Activated T-cell treated with anti-CD3 and anti-CD28 coated beads for 1 hour (primary cell): ENCODE results near the gene STK32B.

ENCODE experiments used
- DNase-seq: peaks from one replicate; pipeline ENCODE4 v3.0.0-alpha.2; 2020; ENCODE audit warnings: low read depth

STK32B gene

DNA sequence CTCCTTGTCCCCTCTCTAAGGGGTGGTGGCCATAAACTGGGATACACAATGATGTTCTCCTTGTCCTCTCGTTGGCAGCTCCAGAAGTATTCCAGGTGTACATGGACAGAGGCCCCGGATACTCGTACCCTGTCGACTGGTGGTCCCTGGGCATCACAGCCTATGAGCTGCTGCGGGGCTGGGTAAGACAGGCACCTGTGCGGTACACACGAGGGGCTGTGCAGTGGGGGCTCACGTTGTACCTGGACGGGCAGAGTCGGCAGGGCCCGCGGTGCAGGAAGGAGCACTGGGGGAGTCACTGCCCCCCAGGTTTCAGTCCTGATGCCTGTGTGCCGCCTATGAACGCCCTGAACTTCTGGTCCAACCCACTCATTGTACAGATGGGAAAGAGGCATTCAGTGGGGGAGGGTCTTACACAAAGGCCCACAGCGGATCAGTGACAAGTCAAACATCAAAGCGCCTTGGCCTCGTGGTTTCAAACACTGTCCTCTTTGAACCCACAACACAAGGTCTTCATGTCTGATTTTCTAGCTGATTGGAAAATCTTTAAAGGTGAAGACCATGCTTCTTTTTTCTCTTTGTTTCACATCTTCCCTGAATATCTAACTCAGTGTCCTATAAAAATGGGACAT lies 395.4 kb downstream of the STK32B start:
- no peak for DNase-seq

GRCh38 chr4:5447755-5448154 lies 396.5 kb downstream of the STK32B start:
- no peak for DNase-seq

GRCh38 chr4:5448221-5448620 lies 396.9 kb downstream of the STK32B start:
- DNase-seq = no peak

DNA sequence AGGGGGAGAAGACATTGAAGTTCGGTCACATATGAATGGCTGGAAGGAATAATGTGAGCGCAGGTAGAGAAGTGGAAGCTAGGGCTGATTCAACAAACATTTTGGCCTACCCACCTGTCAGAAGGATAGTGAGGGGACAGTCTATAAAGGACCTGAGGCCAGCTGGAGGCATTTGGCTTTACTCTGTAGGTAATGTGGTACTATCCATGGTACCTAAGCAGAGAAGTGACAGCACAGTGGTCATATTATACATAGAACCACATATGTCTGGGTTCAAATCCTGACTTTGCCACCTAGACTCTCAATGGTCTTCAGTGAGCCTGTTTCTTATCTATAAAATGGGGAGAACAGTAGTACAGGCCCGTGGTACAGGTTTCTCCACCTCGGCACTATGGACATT lies 400.0 kb downstream of the STK32B start:
- DNase-seq = no peak

- DNase-seq = no peak
Observed at GRCh38 chr4:5452156-5452555, 400.9 kb downstream of the STK32B start.

DNA sequence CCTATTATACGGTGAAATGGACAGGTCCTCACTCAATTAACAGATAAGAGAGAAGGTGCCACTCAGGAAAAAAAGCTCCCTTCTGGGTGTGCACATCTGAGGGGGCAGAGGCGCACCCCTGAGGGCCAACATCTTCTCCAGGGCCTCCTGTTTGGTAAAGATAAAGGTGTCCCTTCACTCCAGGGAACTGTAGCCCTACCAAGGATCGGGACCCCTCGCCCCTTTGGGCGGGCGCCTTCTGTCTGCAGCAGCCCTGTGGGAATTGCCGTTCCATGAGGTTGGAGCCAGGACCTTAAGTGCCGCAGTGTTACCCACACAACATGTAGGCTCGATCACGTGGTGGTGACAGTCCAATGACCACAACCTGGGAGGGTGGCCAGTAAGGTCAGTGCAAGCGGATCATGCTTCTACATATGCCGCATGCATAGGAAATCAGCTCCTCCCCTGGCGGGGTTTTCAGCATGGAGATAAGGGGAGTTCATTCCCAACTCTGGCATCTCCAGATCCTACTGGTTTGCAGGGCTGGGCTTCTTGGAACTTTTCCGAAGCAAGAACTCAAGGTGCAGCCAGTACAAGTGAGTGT lies 403.8 kb downstream of the STK32B start:
- no peak for DNase-seq

GRCh38 chr4:5456296-5456845 lies 405.1 kb downstream of the STK32B start:
- DNase-seq = no peak

DNA sequence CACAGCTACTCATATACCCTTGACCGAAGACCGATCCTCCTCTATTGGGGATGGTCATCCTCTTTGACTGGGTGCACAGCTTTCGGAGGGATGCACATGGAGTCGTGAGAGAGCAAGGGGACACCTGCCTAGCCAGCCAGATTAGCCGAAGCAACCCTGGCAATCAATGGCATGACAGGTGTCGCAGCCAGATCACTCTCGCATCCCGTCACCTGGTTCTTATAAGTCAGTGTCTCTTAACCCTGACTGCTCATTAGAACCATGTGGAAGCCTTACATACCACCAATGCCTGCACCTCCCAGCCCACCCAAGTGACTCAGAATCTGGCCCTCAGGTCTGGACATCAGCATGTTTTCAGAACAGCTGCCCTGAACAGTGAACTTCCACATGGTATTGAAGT lies 407.4 kb downstream of the STK32B start:
- no peak for DNase-seq

DNA sequence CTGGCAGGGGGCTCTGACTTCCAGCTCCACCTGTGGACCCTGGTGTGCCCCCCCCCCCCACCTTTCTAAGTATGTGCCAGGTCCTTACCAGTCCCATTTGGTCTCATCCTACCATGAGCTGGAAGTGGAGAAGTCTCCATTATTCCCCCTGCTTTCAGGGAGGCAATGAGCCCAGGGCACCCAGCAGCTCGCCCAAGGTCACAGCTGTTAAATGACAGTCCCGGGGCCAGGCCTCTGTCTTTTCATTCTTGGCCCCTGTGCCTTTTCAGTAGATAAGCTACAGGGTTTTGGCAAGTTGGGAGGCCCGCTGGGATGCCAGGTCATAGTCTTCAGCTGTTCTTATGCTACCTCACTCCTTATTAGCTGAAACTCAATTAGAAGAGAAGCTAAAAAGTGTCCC lies 408.0 kb downstream of the STK32B start:
- no peak for DNase-seq

GRCh38 chr4:5460106-5460801 lies 409.0 kb downstream of the STK32B start:
- no peak for DNase-seq

- no peak for DNase-seq
Observed at GRCh38 chr4:5461477-5461876, 410.2 kb downstream of the STK32B start.

GRCh38 chr4:5462254-5462835 lies 411.1 kb downstream of the STK32B start:
- no peak for DNase-seq

DNA sequence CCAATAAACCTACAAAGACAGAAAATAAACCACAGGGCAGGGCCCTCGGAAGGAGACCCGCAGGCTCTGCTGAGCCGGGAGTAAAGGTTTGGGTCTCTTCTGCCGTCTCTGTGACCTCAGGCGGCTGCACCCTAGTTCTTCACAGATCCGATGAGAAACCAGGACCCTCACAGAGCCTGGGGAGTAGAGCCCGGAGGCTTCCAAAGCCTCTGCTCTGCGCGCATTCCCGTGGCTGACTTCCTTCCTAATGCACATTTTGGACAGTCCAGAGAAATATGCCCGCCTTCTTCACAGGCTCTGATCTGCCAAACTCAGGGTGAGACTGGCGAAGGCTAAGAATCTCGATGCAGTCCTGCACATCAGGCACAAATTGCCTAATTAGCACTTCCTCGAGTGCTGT lies 411.6 kb downstream of the STK32B start:
- no peak for DNase-seq

GRCh38 chr4:5463361-5463760 lies 412.1 kb downstream of the STK32B start:
- no peak for DNase-seq

- DNase-seq = no peak
Observed at GRCh38 chr4:5463936-5464650, 412.8 kb downstream of the STK32B start.

- no peak for DNase-seq
Observed at GRCh38 chr4:5465529-5465928, 414.2 kb downstream of the STK32B start.

DNA sequence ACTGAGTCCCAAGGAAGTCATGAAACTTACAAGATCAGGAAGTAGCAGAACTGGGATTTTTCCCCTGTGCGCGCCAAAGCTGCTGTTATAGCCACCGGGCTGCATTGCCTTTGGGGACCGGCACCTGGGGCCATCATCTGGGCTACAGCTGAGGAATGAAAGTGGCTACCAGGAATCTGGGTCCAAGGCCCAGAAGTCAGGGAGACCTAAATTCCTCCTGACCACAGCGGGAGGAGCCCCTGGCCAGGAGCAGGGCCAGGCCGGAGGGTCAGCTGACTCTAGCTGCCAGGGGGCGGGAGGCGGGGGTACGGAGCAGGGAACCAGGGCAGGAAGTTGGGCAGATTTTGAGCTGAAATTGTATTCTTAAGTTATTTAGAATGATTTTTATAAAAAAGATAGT lies 414.7 kb downstream of the STK32B start:
- DNase-seq = no peak

DNA sequence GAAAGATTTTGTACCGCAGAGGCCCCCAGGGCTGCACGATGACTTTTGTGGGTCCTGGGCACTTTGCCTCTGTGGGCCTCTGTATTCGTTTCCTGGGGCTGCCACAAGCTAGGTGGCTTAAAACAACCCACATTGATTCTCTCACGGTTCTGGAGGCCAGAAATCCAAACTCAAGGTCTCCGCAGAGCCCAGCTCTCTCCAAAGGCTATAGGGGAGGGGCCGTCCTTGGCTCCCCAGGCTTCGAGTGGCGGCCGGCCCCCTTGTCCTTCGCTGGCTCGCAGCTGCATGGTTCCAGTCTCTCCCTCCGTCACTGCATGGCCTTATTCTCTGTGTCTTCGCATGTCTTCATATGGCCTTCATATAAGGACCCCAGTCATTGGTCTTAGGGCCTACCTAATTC lies 415.8 kb downstream of the STK32B start:
- DNase-seq = no peak

DNA sequence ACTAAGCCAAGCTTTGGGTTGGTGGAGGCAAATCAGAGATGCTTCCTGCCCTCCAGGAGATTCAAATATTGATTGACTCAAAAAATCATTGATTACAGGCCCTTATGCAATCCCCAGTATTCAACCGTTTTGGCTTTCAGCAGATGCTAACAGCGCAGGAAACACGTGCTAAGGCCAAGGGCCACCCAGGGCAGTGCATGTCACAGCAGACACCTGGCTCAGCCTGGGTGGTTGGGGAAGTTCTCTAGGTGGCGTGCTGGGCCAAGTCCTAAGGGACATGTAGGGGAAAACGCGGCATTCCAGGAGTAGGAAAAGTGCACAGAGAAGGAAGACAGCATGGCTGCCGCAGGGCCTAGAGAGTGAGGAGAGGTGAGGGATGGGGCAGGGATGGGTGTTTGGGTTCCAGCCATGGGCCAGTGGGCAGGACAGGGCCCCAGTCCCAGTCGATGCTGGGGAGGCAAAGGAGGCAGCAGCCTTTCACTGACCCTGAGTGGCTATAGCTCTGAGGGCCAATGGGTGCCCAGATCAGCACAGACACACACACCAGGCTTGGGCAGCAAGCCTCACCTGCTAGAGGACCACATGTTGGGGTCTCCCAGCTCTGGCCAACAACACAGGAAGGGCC lies 418.0 kb downstream of the STK32B start:
- no peak for DNase-seq

DNA sequence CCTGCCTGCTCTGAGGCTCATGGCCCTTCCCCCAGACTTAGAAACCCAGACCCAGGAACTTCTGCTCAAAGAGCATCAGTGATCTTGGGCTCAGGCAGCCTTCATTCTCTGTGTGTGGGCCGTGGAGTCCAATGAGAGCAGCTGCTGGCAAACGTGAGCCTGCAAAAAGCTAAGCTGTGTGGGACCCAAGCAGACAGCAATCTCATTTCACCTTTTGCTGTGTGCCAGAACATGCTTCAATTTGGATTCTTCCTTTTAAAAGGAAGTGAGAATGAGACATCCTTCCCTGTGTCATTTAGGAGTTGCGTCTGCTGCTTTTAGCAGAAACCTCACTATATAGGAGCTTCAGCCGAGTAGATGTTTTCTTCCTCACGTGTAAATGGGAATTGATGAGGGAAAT lies 418.6 kb downstream of the STK32B start:
- DNase-seq = no peak

- no peak for DNase-seq
Observed at GRCh38 chr4:5470318-5471198, 419.3 kb downstream of the STK32B start.
